GM19463 (cell line): Measurements from ENCODE around the gene RRP1B.
A peak's percentile ranks its signal among the peaks of the same experiment; 100 is the strongest.
"Not testable (repeated sequence)": the region's sequence is repeated elsewhere in the genome, so short reads cannot be mapped to it uniquely, and the experiment has no call there.

ENCODE experiments used
- ATAC-seq: cut with Tn5 transposase; IDR thresholded peaks from one replicate; pipeline ENCODE4 v1.9.1; 2021; ENCODE audit warnings: mild to moderate bottlenecking, moderate library complexity; ENCODE audit not compliant: unreplicated experiment

RRP1B gene

GRCh38 chr21:43659136-43660000, at the start of gene RRP1B, which contains the start of gene HSF2BP:
RRP1B (plus strand) TSS chr21:43659560; CDS start chr21:43659665, 105 bp downstream.
HSF2BP (minus strand) TSS chr21:43659488; CDS start chr21:43658096, 1,392 bp downstream.
- ATAC-seq = peak; percentile 72

GRCh38 chr21:43611598-43612369, 47.6 kb upstream of the RRP1B start:
- ATAC-seq = no peak

- ATAC-seq = no peak
Observed at GRCh38 chr21:43613755-43614638, 45.4 kb upstream of the RRP1B start.

- ATAC-seq = no peak
Observed at GRCh38 chr21:43614839-43615238, 44.5 kb upstream of the RRP1B start.

- ATAC-seq = not testable (repeated sequence)
Observed at GRCh38 chr21:43616861-43617260, 42.5 kb upstream of the RRP1B start.

- no peak for ATAC-seq
Observed at GRCh38 chr21:43618940-43619339, 40.4 kb upstream of the RRP1B start.

GRCh38 chr21:43619344-43619743, 40.0 kb upstream of the RRP1B start:
- ATAC-seq = no peak

GRCh38 chr21:43619856-43620255, 39.5 kb upstream of the RRP1B start:
- no peak for ATAC-seq

- ATAC-seq = no peak
Observed at GRCh38 chr21:43622796-43623195, 36.6 kb upstream of the RRP1B start.

- no peak for ATAC-seq
Observed at GRCh38 chr21:43623588-43623987, 35.8 kb upstream of the RRP1B start.

- no peak for ATAC-seq
Observed at GRCh38 chr21:43624339-43624738, 35.0 kb upstream of the RRP1B start.

GRCh38 chr21:43626390-43626789, 33.0 kb upstream of the RRP1B start:
- ATAC-seq = no peak

- no peak for ATAC-seq
Observed at GRCh38 chr21:43627527-43627926, 31.8 kb upstream of the RRP1B start.

GRCh38 chr21:43631411-43632107, 27.8 kb upstream of the RRP1B start:
- ATAC-seq = no peak

GRCh38 chr21:43632373-43632905, 26.9 kb upstream of the RRP1B start:
- ATAC-seq = no peak

- ATAC-seq = no peak
Observed at GRCh38 chr21:43634618-43635017, 24.7 kb upstream of the RRP1B start.

GRCh38 chr21:43635436-43635835, 23.9 kb upstream of the RRP1B start:
- ATAC-seq = no peak

GRCh38 chr21:43637530-43638158, 21.7 kb upstream of the RRP1B start:
- no peak for ATAC-seq
